OCI-LY7 (cell line): ENCODE data around the gene DNMBP. TPM values are rescaled to one million over a fixed set of nuclear protein-coding genes. Genes with fewer than 3 reads are reported as not detected.

ENCODE experiments used
- BruUV-seq: library from RNA; stranded (reverse); fragments of 400-500 nt; replicated peaks from 2 replicates; lab custom pipeline; 2021; lab: Mats Ljungman, UMichigan
- CTCF ChIA-PET: fragments of 300-600 bp; sonication (Branson Sonifier 250); formaldehyde crosslinking; loops from one replicate; lab custom pipeline; 2022; ENCODE audit warnings: antibody characterized with exemption; ENCODE audit not compliant: unreplicated experiment; lab: Charles Lee
- POLR2A ChIA-PET: fragments of 300-600 bp; sonication (Branson Sonifier 250); formaldehyde crosslinking; loops from one replicate; lab custom pipeline; 2022; ENCODE audit warnings: antibody characterized with exemption; lab: Charles Lee
- DNase-seq: peaks from one replicate; pipeline ENCODE4 v3.0.0-alpha.2; 2015; ENCODE audit warnings: low spot score
- H2AFZ ChIP-seq: fragments of 200-600 bp; sonication (generic), shearing (Covaris generic); 2 replicates; pipeline ENCODE4 v1.6.1; 2014; ENCODE audit warnings: mild to moderate bottlenecking, antibody characterized with exemption, low read length, moderate library complexity
- H3K27ac ChIP-seq: fragments of 200-600 bp; sonication (generic); 2 replicates; pipeline ENCODE4 v1.5.1; 2014; ENCODE audit warnings: mixed run types, low read depth, mild to moderate bottlenecking, moderate library complexity, low read length, inconsistent platforms; ENCODE audit not compliant: poor library complexity, severe bottlenecking
- H3K36me3 ChIP-seq: fragments of 200-600 bp; sonication (generic); 2 replicates; pipeline ENCODE4 v1.6.1; 2014; ENCODE audit warnings: mild to moderate bottlenecking, antibody characterized with exemption, low read length, moderate library complexity, mixed read lengths; ENCODE audit not compliant: insufficient read depth
- H3K4me1 ChIP-seq: fragments of 200-600 bp; sonication (generic); 2 replicates; pipeline ENCODE4 v1.5.1; 2014; ENCODE audit warnings: mild to moderate bottlenecking, low read length; ENCODE audit not compliant: insufficient read depth, poor library complexity, severe bottlenecking
- H3K4me2 ChIP-seq: fragments of 200-600 bp; sonication (generic); 2 replicates; pipeline ENCODE4 v1.6.1; 2014; ENCODE audit warnings: mild to moderate bottlenecking, low read length
- H3K4me3 ChIP-seq: fragments of 200-600 bp; sonication (generic); 2 replicates; pipeline ENCODE4 v1.5.1; 2014; ENCODE audit warnings: mild to moderate bottlenecking, low read depth, low read length; ENCODE audit not compliant: poor library complexity, severe bottlenecking
- H3K79me2 ChIP-seq: fragments of 200-600 bp; sonication (generic); 2 replicates; pipeline ENCODE4 v1.6.1; 2016; ENCODE audit warnings: low read depth, mild to moderate bottlenecking, low read length, moderate library complexity, mixed read lengths; ENCODE audit not compliant: insufficient read depth
- H3K9me2 ChIP-seq: fragments of 200-600 bp; sonication (generic); 2 replicates; pipeline ENCODE4 v1.6.1; 2016; ENCODE audit warnings: mild to moderate bottlenecking, low read length, mixed read lengths; ENCODE audit not compliant: insufficient read depth
- H3K9me3 ChIP-seq: fragments of 200-600 bp; sonication (generic); 2 replicates; pipeline ENCODE4 v1.6.1; 2014; ENCODE audit warnings: mild to moderate bottlenecking, mixed run types, low read length, mixed read lengths
- H4K20me1 ChIP-seq: fragments of 200-600 bp; sonication (generic); 2 replicates; pipeline ENCODE4 v1.6.1; 2014; ENCODE audit warnings: mild to moderate bottlenecking, antibody characterized with exemption, low read length, moderate library complexity, mixed read lengths; ENCODE audit not compliant: insufficient read depth
- EZH2phosphoT487 ChIP-seq: fragments of 200-600 bp; sonication (generic); IDR thresholded peaks from 2 replicates; pipeline ENCODE4 v1.6.1; 2018; ENCODE audit warnings: low read depth, borderline replicate concordance, mild to moderate bottlenecking, mixed run types, antibody characterized with exemption, low read length, moderate library complexity, mixed read lengths
- intact Hi-C: fragments of 100-400 bp; cut with micrococcal nuclease; formaldehyde crosslinking; loops from one replicate; pipeline ENCODE4 v1.10.0; 2022; ENCODE audit not compliant: unreplicated experiment
- total RNA-seq, 2 experiments: library from RNA; depleted of rRNA in 1 of 2; stranded (reverse); fragments of >200 nt in 1 of 2; shearing (Covaris generic) in 1 of 2; gene quantifications; 2 replicates each; pipeline ENCODE4 v1.2.3, GENCODE V29; 2014 to 2022
- TF ChIP-seq, protein P1 (sequence below): fragments of 200-600 bp; sonication (generic); conservative IDR thresholded peaks from 2 replicates; pipeline ENCODE4 v1.5.1; 2014; ENCODE audit warnings: mild to moderate bottlenecking, antibody characterized with exemption, low read length, moderate library complexity, mixed read lengths

Gene DNMBP
- total RNA-seq, 2 experiments from 2014 or later: 27.0 to 36.2 TPM

DNA sequence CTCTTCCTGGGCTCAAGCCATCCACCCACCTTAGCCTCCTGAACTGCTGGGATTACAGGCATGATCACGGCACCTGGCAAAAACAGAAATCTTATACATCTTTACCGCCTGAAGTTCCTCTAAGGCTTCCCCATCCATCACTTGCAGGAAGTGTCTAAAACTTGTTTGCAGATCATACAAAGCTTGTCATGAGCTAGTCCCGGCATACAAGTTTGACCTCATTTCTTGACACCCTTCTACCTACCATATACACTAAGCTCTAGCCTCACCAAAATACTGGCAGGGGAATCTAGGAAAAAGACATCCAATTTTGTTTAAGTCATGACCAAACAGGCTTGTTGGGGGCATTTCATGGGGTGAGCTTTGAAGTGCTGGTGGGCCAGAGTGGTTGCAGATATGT lies 14.5 kb downstream of the DNMBP start:
- Histone ChIP-seq H3K4me3 (no peak overlapping the region), H4K20me1 (peaks cover 4% of the 10 kb centered on the region; the same call in 1 of the 2 replicates), H3K9me3 (no peaks in the 10 kb centered on the region), H3K4me2 (no peak overlapping the region), H3K27ac (peak overlapping the region; percentile 6), H3K79me2 (peaks cover 91% of the 10 kb centered on the region), H3K36me3 (peaks cover 60% of the 10 kb centered on the region), H3K9me2 (no peaks in the 10 kb centered on the region), H3K4me1 (peaks cover 45% of the 10 kb centered on the region), H2AFZ (no peak overlapping the region)
- no peak for TF ChIP-seq EZH2phosphoT487
- TF ChIP-seq, protein P1, sequence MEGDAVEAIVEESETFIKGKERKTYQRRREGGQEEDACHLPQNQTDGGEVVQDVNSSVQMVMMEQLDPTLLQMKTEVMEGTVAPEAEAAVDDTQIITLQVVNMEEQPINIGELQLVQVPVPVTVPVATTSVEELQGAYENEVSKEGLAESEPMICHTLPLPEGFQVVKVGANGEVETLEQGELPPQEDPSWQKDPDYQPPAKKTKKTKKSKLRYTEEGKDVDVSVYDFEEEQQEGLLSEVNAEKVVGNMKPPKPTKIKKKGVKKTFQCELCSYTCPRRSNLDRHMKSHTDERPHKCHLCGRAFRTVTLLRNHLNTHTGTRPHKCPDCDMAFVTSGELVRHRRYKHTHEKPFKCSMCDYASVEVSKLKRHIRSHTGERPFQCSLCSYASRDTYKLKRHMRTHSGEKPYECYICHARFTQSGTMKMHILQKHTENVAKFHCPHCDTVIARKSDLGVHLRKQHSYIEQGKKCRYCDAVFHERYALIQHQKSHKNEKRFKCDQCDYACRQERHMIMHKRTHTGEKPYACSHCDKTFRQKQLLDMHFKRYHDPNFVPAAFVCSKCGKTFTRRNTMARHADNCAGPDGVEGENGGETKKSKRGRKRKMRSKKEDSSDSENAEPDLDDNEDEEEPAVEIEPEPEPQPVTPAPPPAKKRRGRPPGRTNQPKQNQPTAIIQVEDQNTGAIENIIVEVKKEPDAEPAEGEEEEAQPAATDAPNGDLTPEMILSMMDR: no peak
- BruUV-seq: no TSS peak
- intact Hi-C loops: no loop called here
- CTCF ChIA-PET: no interaction called here
- POLR2A ChIA-PET: interaction anchor here (0.8 to 4.7 kb wide), 4 partner anchors 8 to 14 kb away, joined by 3 to 24 read pairs (median 12); no protein-coding TSS in a partner anchor
- no peak for DNase-seq

DNA sequence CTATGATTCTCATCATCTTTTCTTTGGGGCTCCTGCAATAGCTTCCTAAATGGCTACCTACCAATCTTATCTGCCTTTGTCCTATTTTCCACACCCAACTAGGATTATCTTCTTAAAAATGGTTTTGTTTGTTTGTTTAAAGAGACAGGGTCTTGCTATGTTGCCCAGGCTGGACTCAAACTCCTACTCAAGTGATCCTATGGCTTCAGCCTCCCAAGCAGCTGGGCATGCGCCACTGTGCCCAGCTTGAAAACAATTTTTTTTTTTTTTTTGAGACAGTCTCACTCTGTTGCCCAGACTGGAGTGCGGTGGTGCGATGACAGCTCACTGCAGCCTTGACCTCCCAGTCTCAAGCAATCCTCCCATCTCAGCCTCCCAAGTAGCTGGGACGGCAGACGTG lies 14.9 kb downstream of the DNMBP start:
- H3K9me2 ChIP-seq: no peaks in the 10 kb centered on the region
- no peaks in the 10 kb centered on the region for H3K9me3 ChIP-seq
- POLR2A ChIA-PET: interaction anchor here (0.5 to 4.7 kb wide), 7 partner anchors 8 to 1454 kb away, joined by 3 to 24 read pairs (median 3); no protein-coding TSS in a partner anchor
- peak overlapping the region; percentile 47 for H3K4me2 ChIP-seq
- H3K4me1 ChIP-seq: peaks cover 41% of the 10 kb centered on the region
- peaks cover 4% of the 10 kb centered on the region; the same call in 1 of the 2 replicates for H4K20me1 ChIP-seq
- peaks cover 91% of the 10 kb centered on the region for H3K79me2 ChIP-seq
- H3K4me3 ChIP-seq: peak overlapping the region; percentile 12
- no peak overlapping the region for H2AFZ ChIP-seq
- TF ChIP-seq, protein P1: no peak
- TF ChIP-seq EZH2phosphoT487: no peak
- H3K36me3 ChIP-seq: peaks cover 56% of the 10 kb centered on the region
- DNase-seq: no peak
- H3K27ac ChIP-seq: no peak overlapping the region
- BruUV-seq: no TSS peak
- intact Hi-C loops: no loop called here
- CTCF ChIA-PET: no interaction called here
